GM13976 (cell line): Measurements from ENCODE around the gene COL6A1.
"Not testable (repeated sequence)": the region's sequence is repeated elsewhere in the genome, so short reads cannot be mapped to it uniquely, and the experiment has no call there.

Experiments used
- DNase-seq: peaks from one replicate; pipeline ENCODE4 v3.0.0; 2012; ENCODE audit warnings: low spot score
- CTCF ChIP-seq: IDR thresholded peaks from 2 replicates; pipeline ENCODE4 v1.5.1; 2012; ENCODE audit warnings: borderline replicate concordance, mild to moderate bottlenecking; ENCODE audit not compliant: insufficient read depth; ENCODE audit errors: extremely low read depth, missing control alignments, control extremely low read depth
- in situ Hi-C: fragments of 300-500 bp; cut with MboI; formaldehyde crosslinking; loops from one replicate; pipeline ENCODE4 v1.12.0; 2022; ENCODE audit warnings: low sequenced_read_pairs, mixed read lengths, inconsistent platforms; ENCODE audit not compliant: unreplicated experiment

COL6A1 gene

GRCh38 chr21:46041183-46041582, 59.6 kb downstream of the COL6A1 start:
- TF ChIP-seq CTCF, result no peak
- in situ Hi-C loops, result no loop called here

GRCh38 chr21:46045154-46045553, 63.6 kb downstream of the COL6A1 start:
- DNase-seq, result no peak
- no peak for TF ChIP-seq CTCF
- in situ Hi-C loops, result no loop called here

More at GRCh38 chr21:46041183-46041582, 59.6 kb downstream of the COL6A1 start:
- no peak for DNase-seq

- in situ Hi-C loops, result no loop called here
- DNase-seq, result no peak
- no peak for TF ChIP-seq CTCF
Measured at GRCh38 chr21:46046471-46046870, 64.9 kb downstream of the COL6A1 start.

- not testable (repeated sequence) for DNase-seq
Measured at GRCh38 chr21:46046906-46047305, 65.3 kb downstream of the COL6A1 start.

GRCh38 chr21:46048926-46049889, 67.6 kb downstream of the COL6A1 start:
- in situ Hi-C loops, result no loop called here
- TF ChIP-seq CTCF, result no peak
- DNase-seq, result no peak

More at GRCh38 chr21:46046906-46047305, 65.3 kb downstream of the COL6A1 start:
- in situ Hi-C loops, result not testable (repeated sequence)

GRCh38 chr21:46049890-46050667, 68.5 kb downstream of the COL6A1 start:
- TF ChIP-seq CTCF, result no peak
- no peak for DNase-seq
- in situ Hi-C loops, result no loop called here
